ENCODE data around the gene PTPRM. TPM values are rescaled to one million over a fixed set of nuclear protein-coding genes. Genes with fewer than 3 reads are reported as not detected.

Gene PTPRM
- total RNA-seq, 4 donors from 2014 or later: 21.4 to 41.8 (median 29.6) TPM

DNA sequence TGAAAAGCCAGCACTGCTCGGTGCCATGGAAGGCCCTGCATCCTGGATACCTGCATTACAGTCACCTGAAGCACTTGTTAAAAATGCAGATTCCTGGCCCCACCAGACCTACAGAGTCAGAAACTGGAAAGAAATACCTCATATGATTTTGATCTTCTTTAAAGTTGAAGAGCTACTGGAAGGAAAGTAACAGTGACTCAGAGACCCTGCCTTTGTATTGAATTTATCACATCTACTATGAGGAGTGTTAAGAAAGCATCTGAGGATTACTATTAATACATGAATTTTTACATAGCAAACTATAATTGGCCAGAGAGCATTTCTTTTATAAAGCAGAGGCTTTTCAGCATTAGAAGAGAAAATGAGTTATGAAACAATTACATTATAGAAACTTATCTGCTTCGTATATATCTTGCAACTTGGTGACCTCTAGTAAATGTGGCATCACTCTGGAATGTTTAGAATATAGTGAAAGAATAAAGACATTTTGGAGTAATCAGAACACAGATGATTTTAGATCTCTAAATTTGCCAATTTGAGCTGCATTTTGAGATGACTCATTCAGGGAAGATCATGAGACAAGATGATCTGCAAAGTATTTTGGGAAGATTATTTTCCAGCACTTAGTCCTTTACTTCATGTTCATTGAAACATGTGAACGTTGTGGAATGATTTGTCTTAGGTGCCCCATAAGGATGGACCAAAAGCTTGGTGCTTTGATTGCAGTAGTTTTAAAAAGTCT lies 12.2 kb downstream of the PTPRM start:
- no peak overlapping the region for H3K4me3 ChIP-seq (ENCODE audit: low read depth, poor library complexity, severe bottlenecking)
- 69 to 74% methylated on average over 3 of the region's 3 CpGs for WGBS, 2 donors
- no peak for DNase-seq (ENCODE audit: low spot score in 2 of 2)
- no peak for TF ChIP-seq POLR2A (IDR thresholded peaks at IDR 0.05)
- TF ChIP-seq, protein P1, sequence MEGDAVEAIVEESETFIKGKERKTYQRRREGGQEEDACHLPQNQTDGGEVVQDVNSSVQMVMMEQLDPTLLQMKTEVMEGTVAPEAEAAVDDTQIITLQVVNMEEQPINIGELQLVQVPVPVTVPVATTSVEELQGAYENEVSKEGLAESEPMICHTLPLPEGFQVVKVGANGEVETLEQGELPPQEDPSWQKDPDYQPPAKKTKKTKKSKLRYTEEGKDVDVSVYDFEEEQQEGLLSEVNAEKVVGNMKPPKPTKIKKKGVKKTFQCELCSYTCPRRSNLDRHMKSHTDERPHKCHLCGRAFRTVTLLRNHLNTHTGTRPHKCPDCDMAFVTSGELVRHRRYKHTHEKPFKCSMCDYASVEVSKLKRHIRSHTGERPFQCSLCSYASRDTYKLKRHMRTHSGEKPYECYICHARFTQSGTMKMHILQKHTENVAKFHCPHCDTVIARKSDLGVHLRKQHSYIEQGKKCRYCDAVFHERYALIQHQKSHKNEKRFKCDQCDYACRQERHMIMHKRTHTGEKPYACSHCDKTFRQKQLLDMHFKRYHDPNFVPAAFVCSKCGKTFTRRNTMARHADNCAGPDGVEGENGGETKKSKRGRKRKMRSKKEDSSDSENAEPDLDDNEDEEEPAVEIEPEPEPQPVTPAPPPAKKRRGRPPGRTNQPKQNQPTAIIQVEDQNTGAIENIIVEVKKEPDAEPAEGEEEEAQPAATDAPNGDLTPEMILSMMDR (IDR thresholded peaks at IDR 0.05): no peak
- intact Hi-C loops (cut with DNase I; ENCODE audit: low total_unique reads): no loop called here

DNA sequence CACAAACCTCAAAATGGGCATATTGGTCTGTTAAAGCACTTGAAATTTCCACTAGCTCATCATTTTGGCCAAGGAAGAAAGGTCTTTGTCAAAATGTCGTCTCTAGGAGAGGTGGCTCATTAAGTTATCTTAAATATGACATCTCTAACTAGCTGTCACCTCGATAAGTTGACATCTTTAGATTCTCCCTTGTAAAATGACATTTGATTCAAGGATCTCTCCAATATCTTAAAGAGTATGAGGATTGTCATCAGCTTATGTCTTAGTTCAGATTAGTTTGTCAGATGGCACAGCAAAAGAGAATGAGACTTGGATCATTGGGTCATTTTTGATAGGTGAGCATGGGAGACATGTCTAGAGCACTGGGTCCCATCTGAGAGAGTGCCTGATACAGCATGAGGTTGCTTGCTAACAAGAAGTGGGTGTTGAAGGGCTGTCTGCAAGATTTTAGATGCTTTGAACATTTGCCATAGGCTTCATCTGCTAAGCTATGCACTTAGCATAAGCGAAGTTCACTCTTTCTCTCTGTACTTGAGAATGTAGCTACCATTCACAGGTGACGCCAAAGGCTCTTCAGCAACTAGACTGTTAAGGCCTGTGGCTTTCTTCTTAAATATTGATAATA lies 12.9 kb downstream of the PTPRM start:
- intact Hi-C loops (cut with DNase I; ENCODE audit: low total_unique reads): no loop called here
- 84 to 86% methylated on average over 4 of the region's 4 CpGs for WGBS, 2 donors
- TF ChIP-seq, protein P1 (IDR thresholded peaks at IDR 0.05): no peak
- no peak for TF ChIP-seq POLR2A (IDR thresholded peaks at IDR 0.05)
- no peak for DNase-seq (ENCODE audit: low spot score in 2 of 2)
- no peak overlapping the region for H3K4me3 ChIP-seq (ENCODE audit: low read depth, poor library complexity, severe bottlenecking)

DNA sequence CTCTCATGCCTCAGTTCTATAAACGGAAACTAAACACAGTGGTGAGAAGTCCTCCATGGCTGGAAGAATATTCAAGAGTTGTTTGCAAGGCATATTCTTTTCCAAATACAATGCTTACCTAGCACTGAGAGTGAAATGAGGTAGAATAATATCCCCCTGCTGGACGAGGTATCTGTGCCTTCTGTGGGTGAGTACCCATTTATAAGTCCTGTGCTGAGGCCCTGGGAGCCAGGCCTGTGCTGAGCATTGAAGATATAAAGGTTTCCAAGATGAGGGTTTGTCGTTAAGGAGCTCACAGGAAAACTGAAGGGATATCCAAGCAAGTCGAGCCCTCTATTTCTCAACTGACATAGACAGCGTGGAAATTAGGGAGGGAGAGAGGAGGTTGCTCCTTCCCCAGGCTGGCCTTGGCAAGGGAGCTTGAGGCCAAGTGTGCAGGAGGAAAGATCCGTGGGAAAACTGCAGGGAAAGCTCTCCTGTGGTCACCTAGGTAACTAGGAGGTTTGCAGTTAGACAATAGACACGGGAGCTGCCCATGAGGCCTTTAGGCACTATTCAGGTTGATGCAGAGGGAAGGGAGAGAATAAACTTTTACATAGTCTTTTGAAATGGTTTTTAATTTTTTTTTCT lies 17.6 kb downstream of the PTPRM start:
- WGBS, 2 donors: 64 to 66% methylated on average over 7 of the region's 7 CpGs
- TF ChIP-seq POLR2A (IDR thresholded peaks at IDR 0.05): no peak
- TF ChIP-seq, protein P1 (IDR thresholded peaks at IDR 0.05): no peak
- intact Hi-C loops (cut with DNase I; ENCODE audit: low total_unique reads): no loop called here
- no peak overlapping the region for H3K4me3 ChIP-seq (ENCODE audit: low read depth, poor library complexity, severe bottlenecking)
- no peak for DNase-seq (ENCODE audit: low spot score in 2 of 2)

DNA sequence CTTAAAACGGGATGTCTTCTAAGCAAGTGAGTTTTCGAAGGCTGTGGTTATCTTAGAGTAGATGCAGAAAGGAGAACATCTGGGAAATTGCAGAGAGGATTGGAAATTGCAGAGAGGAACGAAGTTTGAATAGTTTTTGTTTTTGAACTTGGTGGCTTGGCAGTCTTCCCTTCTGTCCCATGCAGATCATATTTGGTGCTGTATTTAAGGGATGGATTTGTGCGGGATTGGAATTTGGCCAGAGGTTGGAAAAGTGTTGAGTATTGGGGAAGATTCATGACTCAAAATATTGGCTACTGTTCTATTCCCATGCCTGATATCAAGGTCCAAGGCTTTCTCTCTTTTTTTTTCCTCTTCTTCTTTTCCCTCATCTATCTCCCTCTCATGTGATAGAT lies 18.2 kb downstream of the PTPRM start:
- WGBS, 2 donors: 52 to 55% methylated on average over 4 of the region's 4 CpGs
- intact Hi-C loops (cut with DNase I; ENCODE audit: low total_unique reads): no loop called here

DNA sequence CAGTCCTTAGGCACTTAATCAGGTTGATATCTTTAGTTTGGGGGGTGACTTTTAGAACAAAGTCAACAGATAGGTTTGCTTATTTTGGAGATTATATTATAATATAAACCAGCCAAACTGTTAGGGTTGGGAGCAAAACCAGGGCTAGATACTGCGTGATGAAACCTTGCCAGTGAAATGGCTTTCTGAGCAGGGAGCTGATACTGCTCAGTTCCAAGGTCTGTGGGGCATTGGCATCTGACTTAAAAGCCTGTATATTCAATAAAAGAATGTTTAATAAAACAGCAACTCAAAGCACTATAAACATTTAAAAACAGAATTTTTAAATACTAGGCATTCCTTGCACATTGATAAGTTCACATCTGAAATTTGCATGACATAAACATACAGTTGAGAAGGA lies 19.3 kb downstream of the PTPRM start:
- TF ChIP-seq, protein P1 (IDR thresholded peaks at IDR 0.05): no peak
- no peak for TF ChIP-seq POLR2A (IDR thresholded peaks at IDR 0.05)
- no peak overlapping the region for H3K4me3 ChIP-seq (ENCODE audit: low read depth, poor library complexity, severe bottlenecking)
- no peak for DNase-seq (ENCODE audit: low spot score in 2 of 2)
- intact Hi-C loops (cut with DNase I; ENCODE audit: low total_unique reads): no loop called here
- WGBS, 2 donors: 81 to 97% methylated on average over 1 of the region's 1 CpG

More for the DNA sequence above, 18.2 kb downstream of the PTPRM start:
- TF ChIP-seq, protein P1 (IDR thresholded peaks at IDR 0.05): no peak
- TF ChIP-seq POLR2A (IDR thresholded peaks at IDR 0.05): no peak
- no peak overlapping the region for H3K4me3 ChIP-seq (ENCODE audit: low read depth, poor library complexity, severe bottlenecking)
- no peak for DNase-seq (ENCODE audit: low spot score in 2 of 2)

Measured in lower leg skin (tissue), 4 donors.